NCI-H1694 (cell line): ENCODE results near the gene PUS1.
A peak's percentile ranks its signal among the peaks of the same experiment; 100 is the strongest.
"Not testable (repeated sequence)": the region's sequence is repeated elsewhere in the genome, so short reads cannot be mapped to it uniquely, and the experiment has no call there.

Experiments used
- DNase-seq: peaks from one replicate; lab custom pipeline; 2025; lab: John Stamatoyannopoulos, UW

PUS1 gene

GRCh38 chr12:131928711-131929580, at the start of gene PUS1:
PUS1 (plus strand) TSS chr12:131929276; CDS start chr12:131929723, 447 bp downstream.
- peak; percentile 76 for DNase-seq

DNA sequence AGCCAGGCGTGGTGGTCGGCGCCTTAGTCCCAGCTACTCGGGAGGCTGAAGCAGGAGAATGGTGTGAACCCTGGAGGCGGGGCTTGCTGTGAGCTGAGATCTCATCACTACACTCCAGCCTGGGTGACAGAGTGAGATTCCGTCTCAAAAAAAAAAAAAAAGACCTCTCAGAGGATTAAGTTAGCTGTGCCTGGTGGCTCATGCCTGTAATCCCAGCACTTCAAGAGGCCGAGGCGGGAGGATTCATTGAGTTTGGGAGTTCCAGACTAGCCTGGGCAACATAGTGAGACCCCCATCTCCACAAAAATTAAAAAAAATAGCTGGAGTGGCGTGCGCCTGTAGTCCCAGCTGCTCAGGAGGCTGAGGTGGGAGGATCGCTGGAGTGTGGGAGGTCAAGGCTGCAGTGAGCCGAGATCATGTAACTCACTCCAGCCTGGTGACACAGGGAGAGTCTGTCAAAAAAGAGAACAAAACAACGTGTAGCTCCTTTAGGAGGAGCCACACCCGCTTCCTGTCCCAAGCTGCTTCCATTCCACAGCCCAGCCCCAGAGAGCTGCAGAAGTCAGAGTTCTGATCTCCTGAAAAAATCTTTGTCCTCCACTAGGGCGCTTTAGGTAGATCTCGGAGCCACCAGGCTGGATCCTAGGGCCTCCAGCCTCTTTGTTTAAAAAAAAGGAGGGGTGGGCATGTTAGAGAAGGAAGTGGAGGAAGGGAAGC, 46.1 kb upstream of the PUS1 start:
- DNase-seq: no peak

- DNase-seq: no peak
These were observed 45.6 kb upstream of the PUS1 start for GRCh38 chr12:131883521-131883900.

- DNase-seq: not testable (repeated sequence)
These were observed 44.0 kb upstream of the PUS1 start for GRCh38 chr12:131885076-131885475.

DNA sequence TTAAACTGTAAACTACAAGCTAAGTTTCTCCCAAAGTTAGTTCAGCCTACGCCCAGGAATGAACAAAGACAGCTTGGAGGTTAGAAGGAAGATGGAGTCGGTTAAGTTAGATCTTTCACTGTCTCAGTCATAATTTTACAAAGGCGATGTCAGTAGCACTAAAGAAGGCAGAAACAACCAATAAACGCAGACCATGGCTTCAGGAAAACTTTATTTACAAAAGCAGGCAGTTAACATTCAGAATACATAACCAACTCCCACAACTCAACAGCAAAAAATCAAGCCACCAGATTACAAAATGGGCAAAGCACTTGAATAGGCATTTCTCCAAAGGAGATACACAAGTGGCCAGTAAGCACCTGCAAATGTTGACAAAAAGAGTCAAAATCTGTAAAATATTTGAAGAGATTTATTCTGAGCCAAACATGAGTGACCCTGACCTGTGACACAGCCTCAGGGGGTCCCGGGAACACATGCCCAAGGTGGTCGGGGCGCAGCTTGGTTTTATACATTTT, 43.5 kb upstream of the PUS1 start:
- no peak for DNase-seq

DNA sequence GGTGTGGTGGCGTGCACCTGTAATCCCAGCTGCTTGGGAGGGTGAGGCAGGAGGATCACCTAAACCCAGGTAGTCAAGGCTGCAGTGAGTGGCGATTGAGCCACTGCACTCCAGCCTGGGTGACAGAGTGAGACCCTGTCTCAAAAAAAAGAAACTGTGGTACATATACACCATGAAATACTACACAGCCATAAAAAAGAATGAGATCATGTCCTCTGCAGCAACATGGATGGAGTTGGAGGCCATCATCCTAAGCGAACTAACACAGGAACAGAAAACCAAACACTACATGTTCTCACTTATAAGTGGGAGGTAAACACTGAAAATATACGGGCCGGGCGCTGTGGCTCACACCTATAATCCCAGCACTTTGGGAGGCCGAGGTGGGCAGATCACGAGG, 37.4 kb upstream of the PUS1 start:
- DNase-seq: not testable (repeated sequence)

DNA sequence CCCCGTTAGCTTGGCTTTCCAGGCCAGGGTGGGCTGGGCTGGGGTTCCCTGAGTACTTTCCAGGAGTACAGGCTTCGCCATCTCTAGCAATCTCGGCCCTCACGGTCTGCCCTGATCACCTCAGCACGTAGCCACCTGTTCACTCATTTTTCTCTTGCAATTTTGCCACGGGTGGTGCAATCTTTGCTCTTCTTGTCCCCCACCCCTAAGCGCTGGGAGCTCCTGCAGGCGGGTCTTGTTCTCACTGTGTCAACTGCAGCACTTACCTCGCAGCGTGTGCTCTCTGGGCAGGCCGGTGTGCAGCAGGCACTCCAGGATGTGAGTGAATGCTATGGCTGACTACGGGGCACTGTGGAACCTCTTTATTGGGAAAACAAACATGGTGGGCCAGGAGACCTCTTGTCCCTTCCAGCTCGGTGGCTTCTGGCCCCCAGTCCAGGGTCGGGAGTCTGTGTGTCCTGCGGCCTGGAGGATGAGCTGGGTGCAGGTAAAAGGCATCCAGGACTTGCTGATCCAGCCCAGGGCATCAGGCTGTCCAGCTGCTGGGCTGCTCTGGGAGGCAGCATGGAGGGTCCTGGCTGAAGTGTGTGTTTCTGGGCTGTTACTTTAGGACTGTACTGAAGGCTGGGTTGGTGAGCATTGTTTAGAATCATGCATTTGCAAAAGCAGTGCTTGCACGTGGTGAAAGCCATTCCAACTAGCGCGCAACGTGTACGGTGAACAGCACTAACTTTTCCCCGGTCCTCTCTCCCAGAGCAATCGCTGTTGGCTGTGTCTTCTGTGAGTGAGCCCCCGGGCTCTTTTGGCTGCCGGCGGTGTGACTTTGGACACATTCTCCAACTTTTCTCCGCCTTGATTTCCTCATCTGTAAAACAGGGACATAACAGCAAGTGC, 36.1 kb upstream of the PUS1 start:
- no peak for DNase-seq

DNA sequence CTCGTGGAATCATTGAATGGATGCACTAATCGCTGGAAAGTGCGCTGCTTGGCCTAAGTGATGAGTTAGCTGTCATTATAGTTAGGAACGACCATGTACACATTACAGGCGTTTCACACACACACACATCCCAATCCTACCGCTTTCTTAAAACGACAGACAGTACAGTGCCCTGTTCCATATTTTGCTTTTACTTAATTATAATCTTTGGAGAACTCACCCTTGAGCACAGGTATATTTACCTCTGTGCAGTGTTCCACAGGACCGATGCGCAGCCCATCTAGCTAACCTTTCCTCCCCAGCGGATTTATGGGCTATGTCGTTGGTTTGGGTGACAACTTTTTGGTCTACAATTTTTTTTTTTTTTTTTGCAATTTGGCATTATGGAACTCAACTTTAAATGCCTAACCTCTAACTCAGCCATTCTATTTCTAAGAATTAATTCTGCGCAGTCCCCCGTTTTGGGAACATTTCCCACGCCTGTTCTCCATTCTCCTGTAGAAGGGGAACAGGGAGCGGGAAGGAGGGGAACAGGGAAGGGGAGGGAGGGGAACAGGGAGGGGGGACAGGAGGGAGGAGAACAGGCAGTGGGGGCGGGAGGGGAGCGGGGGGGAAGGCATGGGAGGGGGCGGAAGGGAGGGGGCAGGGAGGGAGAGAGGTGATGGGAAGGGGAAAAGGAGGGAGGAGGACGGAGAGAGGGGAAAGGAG, 35.3 kb upstream of the PUS1 start:
- no peak for DNase-seq

GRCh38 chr12:131894313-131894860, 34.7 kb upstream of the PUS1 start, which contains the start of gene ULK1:
ULK1 (plus strand) TSS chr12:131894622; CDS start chr12:131895002, 380 bp downstream.
- DNase-seq: peak; percentile 77

DNA sequence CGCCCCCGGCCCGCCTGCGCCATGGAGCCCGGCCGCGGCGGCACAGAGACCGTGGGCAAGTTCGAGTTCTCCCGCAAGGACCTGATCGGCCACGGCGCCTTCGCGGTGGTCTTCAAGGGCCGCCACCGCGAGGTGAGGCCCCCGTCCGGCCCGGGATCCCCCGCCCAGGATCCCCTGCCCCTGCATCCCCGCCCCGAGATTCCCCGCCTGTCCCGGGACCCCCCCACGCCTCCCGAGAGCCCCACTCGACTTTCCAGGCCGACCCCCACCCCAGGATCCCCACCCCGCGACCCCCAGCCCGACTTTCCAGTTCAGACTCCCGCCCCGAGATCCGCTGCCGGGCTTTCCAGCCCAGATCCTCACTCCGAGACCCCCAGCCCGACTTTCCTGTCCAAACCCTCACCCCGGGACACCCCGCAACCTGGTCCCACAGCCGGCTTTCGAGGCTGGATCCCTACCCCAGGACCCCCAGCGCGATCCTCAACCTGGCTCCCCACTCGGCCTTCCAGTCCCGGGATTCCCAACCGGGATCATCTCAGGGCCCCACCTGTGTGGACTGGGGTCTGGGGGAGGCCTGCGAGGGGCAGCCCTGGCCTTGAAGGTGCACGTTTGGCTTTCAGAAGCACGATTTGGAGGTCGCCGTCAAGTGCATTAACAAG, 34.0 kb upstream of the PUS1 start:
- no peak for DNase-seq

- no peak for DNase-seq
These were observed 33.4 kb upstream of the PUS1 start for GRCh38 chr12:131895640-131896079.

GRCh38 chr12:131896080-131896810, 32.8 kb upstream of the PUS1 start:
- DNase-seq: no peak

DNA sequence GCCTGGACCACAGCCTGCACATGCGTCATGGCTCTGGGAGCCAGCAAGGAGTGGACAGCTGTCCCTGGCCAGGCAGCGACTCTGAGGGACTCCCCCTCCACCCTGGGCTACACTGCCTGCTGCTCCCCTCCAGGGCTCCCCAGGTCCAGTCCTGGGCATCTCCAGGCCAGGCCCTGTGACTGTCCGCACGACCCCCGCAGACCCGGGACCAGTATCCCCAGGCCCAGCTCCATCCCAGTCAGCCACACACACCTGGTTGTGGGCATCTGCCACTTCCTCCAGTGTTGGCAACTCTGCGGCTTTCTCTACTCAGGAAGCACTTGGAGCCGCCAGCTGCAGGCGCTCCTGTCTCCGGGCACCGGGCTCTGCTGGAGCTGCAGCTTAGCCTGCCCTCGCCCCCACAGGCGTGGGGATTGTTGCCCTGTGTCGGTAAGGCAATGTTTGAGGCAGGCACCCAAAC, 32.2 kb upstream of the PUS1 start:
- DNase-seq: no peak

GRCh38 chr12:131897276-131897675, 31.8 kb upstream of the PUS1 start:
- no peak for DNase-seq

DNA sequence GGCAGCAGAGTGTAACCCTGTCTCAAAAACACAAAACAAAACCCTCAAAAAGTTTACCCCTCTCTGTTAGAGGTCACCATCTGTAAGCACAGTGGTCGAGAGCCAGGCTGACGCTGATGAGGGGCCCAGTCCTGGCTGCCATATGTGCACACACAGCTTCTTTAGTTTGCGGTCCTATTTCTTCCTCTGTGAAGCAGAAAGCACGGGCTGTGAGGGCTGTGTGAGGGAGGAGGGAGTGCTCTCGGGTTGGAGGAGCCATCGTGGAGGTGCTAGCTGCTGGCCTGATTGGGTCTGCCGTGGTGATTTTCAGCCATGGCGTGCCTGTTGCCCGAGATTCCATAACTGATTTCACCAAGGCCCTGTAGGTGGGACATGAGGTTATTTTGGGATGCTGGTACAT, 31.2 kb upstream of the PUS1 start:
- no peak for DNase-seq

DNA sequence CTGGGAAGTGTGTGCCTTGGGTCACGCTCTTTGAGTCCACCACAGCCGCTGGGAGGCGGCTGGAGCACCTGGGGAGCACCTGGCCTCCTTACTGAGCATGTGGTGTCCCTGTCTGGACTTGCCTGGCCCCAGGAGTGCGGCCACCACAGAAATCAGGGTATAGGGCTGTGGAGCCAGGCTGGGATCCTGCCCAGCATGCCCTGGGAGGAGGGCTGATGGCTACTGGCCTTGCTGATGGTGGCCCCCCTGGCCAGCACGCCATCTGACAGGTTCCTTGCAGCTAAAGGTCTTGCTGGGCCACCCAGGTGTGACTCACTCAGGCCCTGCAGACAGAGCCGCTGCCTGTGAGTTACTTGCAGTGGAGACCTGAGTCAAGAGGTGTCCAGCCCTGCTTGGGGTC, 28.7 kb upstream of the PUS1 start:
- no peak for DNase-seq

DNA sequence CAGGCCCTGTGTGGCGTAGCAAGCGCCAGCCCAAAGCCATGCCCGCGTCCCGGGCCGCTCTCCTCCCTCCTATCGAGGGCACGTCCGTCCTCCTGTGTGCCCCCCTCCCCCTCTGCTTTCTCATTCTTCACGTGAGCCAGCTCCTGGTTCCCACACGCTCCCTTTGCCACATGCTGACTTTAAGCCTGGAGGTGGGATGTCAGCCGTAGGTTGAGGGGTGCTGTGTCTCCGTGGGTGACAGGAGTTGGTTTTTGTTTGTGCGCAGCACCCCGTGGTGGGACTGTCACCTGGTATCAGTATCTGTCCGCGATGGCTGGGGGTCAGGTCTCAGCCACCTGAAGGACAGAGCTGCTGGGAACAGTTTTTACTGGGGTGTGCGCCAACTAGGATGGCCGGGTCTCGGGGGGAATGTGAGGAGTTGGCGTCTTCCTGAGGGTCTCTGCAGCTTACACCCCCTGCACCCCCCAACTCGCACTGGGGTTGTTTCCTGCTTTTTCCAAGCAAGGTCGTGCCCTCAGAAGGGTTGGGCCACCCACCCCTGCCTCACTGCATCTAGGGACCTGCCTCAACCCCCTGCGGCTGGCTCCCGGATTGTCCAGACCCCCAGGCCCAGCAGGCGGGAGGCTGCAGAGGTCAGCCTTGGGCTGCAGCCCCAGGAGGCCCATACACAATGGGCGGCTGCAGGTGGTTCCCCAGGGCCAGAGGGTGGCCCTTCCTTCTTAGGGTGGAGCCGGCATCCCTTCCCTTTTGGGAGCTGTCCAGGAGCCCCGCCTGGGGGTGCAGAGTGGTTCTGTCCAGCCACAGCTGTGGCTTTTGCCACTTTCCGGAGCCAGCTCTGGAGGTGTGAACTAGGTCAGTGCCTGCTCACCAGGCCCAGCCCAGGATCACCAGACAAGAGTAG, 27.4 kb upstream of the PUS1 start:
- no peak for DNase-seq
